HG03280 (cell line): ENCODE measurements around the gene SRPRB.

Experiments used
- ATAC-seq: cut with Tn5 transposase; IDR thresholded peaks from one replicate; pipeline ENCODE4 v1.9.1; 2021; ENCODE audit warnings: mild to moderate bottlenecking, moderate library complexity; ENCODE audit not compliant: unreplicated experiment

The SRPRB gene

DNA sequence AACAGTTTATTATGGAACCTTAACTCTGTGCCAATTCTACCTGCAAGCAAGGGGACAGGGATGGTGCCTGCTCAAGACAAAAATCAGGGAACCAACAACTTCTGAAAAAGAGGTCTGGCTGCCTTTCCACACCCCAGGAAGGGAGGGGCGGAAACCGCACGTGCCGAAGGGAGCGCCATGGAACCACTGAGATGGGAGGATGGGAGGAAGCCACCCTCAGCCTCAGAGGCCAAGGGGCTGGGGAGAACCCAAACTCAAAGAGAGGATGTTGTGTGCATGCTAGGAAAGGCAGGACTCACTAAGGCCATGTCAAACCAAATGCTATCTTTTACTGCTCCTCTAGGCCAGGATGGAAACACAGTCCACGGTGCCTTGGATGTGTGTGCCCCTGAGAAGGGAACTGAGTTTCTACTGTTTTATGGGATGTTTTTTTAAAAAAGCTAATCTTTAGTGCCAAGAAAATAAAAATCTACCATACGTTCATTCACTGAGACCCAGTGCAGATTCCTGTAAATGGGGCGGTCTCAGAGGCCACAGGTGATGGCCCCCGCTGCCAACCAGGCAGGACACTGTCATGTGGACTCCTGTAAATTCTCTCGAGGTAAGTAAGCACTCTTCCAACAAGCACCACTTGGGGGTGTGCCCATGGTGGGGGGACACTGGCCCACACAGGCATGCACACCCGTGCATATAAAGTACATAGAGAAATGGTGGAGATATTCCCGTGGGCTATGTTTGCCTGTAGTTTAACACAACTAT is 20.5 kb downstream of the SRPRB start:
- ATAC-seq = no peak

GRCh38 chr3:133827136-133827535 is 21.5 kb downstream of the SRPRB start:
- ATAC-seq = no peak

DNA sequence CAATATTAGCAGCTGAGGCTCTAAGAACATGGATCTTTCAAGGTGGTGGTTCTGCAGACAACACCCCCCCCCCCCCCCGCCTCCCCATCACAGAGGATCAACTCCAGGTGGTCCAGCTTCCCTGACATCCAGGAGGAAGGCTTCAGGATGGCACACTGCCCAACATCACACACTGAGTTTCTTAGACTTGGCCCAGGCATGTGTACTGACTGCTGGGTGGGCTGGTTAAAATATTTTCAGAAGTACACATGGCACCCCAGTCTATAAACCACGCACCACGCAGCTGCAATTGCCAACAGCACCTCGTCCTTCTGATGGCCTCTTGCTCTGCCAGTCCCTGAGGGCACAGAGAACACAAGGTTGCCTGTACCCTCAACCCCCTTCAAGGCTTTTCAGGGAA is 22.1 kb downstream of the SRPRB start:
- no peak for ATAC-seq

DNA sequence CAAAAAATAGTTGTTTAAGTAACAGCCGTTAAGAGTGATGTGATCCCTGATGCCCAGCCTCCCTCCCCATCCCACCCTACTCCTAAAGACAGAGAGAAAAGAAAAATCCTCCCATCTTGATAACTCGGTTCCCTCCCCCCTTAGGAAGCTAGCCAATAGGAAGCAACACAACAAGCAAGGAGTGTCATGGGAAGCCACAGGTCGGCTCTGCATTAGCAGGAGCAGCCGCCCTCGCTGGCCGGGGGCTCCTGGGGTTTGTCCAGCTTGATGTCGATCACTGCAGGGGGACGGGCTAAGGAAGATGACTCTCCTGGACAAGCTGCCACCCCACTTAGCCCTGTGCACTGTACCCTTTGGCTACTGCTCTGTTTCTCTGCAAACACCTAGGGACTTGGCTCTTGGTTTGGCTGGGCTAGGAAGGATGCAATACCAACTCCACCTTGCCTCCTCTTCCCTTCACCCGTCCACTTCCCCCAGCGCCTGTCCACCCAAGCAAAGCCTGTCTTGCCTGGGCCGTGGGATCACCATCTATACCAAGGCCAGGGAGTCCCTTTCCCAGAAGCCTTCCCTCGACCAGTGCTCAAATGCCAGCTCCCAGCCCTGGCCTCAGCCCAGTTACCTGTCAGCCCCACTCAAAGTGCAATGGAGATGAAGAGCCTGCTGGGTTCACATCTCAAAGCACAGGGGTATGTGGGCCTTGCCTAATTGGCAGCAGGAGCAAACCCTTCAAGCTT is 23.1 kb downstream of the SRPRB start:
- no peak for ATAC-seq

- no peak for ATAC-seq
Observed at GRCh38 chr3:133829310-133829707, 23.7 kb downstream of the SRPRB start.

DNA sequence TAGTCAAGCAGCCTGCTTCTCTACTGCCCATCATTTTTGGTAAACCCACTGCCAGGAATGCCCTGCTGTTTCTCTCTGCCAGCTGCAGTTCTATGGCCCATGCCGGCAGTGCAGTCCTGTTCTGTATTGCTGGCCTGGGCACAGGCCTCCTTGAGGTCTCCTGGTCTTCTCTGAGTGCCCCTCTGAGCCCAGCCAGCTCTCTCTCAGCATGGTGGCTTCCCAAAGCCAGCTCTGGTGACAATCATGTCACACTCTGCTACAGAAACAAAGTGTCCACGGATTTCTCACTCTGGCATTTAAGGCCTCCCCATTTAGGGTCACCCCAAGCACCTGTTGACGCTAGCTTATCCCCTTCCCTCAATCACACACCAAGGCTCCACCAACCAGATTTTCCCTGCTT is 24.5 kb downstream of the SRPRB start:
- no peak for ATAC-seq

DNA sequence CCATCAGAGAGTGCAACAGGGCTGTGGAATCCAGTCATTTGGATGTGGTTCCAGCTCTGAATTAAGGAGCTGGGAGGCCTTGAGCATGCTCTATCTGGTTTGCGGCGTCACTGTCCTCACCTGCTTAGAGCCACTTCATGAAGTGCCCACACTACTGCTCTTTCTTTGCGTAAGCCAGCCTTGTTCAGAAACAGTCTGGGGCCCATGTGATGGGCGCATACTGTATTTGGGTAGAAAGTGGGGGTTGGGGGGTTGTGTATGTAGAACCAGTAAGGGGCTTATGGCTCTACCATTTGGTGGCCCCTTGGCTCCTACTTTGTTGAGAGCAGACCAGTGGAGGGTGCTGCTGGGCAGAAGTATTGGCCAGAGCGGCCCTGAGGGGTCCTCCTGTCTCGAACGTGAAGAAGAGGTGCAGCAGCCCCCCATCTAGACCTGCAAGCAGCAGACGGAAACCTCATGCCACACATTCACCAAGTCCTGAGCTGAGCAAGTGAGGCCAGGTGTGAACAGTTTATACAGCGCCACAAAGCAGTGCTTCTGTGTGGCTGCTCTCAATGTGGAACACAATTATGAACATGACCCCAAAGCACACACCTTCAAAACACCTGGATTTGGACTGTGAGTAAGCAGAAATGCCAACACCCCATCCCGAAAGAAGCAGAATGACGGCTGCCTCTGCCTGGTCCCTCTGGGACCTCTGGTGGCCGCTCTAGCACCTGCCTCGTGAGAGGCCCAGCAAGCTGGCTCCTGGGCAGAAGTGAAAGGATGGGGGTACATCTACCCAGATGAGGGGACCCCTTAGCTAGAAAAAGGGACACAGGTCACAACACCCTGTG is 26.6 kb downstream of the SRPRB start:
- ATAC-seq = no peak

DNA sequence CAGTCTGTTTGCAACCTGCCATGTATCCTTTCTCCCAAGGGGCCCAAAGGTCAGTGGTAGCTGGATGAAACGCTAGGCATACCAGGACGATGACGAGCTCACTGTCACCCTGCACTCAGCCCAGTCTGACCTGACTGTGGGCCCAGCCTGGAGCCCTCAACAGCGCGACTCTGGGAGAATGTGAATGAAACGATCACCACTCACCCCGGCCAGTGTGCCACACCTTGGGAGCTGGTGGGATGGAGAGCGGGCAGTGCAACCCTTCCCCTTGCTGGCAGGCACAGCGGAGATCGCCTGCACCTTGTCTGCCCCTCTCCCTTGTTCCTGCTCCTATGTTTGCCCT is 27.2 kb downstream of the SRPRB start:
- ATAC-seq = no peak

- no peak for ATAC-seq
Observed at GRCh38 chr3:133833267-133833666, 27.7 kb downstream of the SRPRB start.

DNA sequence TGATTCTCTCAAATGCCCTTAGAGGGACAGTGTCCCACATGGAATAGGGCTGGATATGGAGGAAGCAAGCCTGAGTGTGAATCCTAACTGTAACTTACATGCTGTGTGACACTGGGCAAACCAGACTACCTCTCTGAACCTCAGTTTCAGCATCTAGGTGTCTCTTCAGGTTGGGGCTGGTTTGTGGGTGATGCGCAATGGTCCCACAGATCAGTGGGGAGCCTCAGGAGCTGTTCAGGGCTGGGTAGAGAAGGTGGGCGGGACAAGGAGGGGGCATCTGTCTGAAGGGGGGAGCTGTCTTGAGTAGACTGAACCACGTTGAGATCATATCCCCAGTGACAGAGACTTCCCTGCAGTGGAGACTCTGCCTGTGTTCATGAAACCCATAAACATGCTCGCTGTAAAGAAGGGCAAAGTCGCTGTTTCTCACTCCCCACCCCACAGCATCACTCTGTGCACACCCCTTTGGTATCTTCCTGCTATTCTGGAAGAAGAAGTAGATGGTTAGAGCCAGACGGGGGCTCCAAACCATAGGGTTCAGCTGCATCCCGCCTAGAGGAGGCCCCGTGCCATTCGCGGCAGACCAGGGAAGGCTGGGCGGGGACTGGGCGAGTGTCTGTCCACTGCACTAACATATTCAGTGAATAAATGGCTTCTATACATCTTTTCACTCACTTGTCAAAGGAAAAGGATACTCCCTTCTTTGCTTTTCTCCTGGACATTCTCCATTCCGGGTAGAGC is 28.4 kb downstream of the SRPRB start:
- ATAC-seq = no peak

DNA sequence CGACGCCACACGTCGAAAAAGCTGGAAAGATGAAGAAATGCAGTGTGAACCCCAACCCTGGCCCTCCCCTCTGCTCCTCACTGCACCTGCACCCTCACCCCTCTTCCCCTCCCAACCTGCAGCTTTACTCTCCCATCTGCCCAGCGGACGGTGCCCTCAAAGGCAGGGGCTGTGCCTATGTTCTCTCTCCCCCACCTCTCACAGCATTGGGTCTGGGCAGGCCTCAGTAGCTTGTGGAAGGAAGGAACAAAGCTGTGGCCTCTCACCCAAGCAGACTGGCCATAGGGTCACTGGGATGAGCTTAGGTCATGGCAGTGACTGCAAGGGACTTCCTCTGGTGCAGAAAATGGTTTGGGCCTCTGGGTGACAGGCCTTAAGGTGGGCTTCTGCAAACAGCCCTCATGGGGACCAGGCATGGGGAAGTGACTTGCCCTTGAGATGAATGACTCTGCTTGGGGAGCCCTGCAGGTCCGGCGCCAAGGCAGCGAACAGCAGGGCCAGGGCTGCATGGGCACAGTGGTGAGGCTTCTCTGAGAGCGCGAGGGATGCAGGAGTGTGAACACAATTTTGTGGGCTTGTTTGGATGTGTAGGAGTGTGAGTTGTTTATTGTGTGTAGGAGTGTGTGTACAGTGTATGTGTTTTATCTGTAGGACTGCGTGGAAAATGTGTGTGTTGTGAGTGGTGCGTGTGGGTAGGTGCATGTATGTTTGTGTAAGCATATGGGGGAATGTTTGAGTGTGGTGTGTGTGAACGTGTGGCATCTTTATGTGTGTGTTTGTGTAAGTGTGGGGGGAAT is 29.2 kb downstream of the SRPRB start:
- no peak for ATAC-seq

DNA sequence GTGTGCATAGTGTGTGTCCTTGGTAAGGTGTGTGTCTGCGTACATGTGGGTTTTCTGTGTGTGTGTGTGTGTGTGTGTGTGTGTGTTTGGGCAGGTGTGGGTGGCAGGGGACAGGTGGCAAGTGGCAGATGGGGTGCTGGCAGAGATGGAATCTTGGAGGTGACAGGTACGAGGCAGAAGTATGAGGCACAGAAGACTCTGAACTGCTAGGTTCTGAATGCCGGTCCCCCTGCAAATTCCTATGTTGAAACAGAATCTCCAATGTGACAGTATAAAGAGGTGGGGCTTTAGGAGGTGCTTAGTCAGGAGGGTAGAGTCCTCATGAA is 29.8 kb downstream of the SRPRB start:
- no peak for ATAC-seq

GRCh38 chr3:133835961-133836360 is 30.3 kb downstream of the SRPRB start:
- ATAC-seq = no peak

DNA sequence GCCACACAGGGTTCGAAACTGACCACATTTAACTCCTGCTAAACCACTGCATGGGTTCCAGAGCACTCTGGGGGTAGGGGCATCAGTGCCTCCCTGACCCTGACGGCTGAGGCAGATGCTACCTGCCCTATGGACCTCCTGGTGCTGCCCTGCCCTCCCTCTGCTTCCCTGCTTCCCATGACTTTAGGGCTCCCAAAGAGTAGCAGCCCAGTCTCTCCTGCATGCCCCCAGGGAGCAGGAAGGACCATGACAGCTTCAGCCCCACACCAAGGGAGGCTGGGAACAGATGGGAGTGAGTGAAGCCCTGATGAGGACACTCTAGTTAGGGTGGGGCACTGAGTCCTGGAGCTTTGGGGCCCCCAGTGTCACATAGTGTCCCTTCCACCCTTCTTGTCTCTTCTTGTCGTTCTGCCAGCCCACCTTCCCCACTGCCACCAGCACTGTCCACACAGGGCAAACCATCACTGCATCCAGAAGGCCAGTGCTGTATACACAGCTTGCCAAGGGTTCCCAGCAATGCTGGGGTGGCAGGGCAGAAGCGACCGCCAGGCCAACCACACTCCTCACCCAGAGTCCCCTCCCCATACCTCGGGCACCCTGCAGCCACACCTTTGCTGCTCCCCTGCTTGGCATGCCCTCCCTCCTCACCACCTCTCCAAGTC is 31.0 kb downstream of the SRPRB start:
- ATAC-seq = no peak

DNA sequence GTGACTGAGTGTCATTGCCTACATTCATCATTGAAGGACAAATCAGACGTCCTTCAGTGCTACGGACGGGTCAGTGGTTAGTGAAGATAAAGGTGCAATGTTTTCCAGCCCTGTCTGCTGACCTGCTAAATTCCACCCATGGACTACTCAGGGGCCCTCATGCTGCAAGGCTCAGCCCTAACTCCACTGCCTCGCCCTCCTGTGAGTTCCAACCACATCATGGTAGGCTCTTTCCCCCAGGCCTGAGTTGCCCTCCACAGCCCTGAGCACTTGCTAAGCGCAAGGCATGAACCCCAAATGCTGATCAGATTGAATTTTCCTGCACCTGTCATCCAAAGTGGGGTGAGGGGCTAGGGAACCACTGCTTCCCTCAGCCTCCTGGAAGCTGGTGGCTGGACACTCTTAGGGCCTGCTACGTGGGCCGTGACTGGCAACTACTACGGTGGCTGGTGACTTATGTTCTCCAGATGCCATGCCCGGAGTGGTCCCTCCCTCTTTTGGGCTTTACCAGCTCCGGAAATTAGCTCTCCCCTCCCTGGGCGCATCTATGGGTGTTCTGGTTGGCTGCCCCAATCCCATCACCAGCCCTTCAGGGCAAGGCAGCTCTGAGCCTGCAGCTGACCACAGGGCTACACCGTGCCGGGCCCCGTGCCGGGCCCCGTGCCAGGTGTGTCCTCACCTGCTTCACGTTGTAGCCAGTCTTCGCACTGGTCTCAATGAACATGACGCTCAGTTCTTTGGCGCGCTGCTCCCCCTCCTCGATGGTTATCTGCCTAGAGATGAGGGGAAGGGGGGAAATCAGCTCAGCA is 32.1 kb downstream of the SRPRB start:
- ATAC-seq = no peak

DNA sequence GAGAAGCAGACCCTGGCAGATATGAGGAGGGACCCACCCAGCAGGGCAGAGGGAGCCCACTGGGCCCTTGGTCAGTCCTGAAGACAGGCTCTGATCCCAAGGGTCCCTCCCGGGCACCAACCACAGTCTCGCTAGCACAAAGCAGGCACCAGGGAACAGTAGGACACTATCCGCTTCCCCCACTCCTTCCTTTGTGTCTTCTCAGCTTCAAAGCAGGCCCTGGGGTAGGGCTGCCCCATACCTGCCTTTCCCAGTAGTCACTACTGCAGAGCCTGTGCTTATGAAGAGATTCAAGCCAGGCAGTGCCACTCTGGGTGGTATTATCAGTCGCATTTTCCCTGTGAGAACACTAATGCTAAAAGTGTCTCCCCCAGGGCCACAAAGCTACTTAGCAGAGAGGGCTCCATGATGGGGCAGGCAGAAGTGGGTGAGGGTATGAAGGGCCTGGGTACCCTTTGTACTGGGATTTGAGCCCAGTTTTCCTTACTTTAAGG is 32.7 kb downstream of the SRPRB start:
- ATAC-seq = no peak

- ATAC-seq = no peak
Observed at GRCh38 chr3:133838916-133839800, 33.5 kb downstream of the SRPRB start.
